ENCODE measurements around the gene RNF149.

DNA sequence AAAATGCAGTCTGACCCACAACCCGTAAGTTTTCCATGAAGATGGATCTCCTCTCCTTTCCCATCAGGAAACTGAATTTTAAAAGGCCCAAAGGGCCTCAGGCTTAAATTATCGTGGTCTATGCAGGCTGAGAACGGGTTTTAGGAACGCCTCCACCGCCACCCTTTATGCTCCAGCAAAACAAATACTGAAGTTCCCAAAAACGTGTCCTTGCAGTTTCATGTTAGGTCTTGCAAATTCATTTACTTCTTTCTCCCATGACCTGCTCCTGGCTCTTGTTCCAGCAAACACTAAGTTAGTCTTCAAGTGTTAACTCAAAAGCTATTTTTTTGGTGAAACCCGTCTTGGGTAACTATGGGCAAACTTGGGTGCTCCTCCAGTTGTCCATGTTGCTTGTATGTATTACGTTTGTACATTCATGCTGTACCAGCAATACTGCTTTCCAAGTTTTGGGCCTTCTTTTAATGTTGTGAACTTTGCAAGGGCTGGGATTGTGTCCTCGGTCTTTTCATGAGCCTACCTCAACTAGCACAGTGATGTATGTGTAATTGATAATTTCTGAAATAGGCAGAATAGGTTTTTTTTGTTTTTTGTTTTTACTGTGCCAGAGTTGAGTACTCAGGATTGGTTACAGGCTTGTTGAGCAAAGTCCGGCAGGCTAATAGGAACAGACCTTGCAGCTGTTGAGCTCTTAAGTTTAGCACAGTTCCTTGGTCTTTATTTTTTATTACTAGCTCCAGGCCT lies 1.8 kb upstream of the RNF149 start:
- TF ChIP-seq EZH2 (IDR thresholded peaks at IDR 0.05) (no peak), POLR2AphosphoS5 (IDR thresholded peaks at IDR 0.05; ENCODE audit: borderline replicate concordance, low read depth, low read length) (no peak)

All from SK-N-MC (cell line).